ENCODE measurements around the gene PIK3IP1.

DNA sequence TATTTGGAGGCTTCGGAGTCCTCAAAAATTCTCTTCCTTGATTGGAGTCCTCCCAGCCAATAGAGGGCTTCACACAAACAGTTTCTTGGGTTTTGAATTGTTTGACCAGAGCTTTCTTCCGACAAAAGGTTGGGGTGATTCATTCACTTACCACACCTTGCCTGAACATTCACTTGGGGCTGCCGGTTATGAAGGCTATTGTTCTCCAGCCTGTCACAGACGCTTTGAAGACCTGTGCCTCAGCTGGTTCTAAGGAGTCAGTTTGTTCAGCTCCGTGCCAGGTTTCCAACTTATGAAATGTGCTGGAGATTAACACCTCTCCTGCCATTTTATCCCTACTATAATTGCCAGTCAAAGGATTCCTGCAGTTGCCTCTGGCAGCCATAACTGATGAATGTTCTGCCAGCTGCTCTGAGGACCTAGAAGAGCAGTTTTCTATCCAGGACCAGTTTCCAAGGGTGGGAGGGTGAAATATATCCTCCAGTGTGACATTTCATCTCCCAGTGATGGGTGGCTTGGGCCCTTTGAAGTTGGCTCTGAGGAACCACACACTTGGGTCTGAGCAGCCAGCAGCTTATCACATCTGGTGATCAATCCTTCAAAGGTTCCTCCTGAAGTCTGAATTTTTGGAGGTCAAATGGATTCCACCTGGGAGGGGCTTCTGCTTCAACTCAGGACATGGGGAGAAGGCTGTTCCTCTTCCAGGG lies 48.8 kb downstream of the PIK3IP1 start:
- TF ChIP-seq, protein P1, sequence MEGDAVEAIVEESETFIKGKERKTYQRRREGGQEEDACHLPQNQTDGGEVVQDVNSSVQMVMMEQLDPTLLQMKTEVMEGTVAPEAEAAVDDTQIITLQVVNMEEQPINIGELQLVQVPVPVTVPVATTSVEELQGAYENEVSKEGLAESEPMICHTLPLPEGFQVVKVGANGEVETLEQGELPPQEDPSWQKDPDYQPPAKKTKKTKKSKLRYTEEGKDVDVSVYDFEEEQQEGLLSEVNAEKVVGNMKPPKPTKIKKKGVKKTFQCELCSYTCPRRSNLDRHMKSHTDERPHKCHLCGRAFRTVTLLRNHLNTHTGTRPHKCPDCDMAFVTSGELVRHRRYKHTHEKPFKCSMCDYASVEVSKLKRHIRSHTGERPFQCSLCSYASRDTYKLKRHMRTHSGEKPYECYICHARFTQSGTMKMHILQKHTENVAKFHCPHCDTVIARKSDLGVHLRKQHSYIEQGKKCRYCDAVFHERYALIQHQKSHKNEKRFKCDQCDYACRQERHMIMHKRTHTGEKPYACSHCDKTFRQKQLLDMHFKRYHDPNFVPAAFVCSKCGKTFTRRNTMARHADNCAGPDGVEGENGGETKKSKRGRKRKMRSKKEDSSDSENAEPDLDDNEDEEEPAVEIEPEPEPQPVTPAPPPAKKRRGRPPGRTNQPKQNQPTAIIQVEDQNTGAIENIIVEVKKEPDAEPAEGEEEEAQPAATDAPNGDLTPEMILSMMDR (IDR thresholded peaks at IDR 0.05 in 8 of 11, conservative IDR thresholded peaks at IDR 0.05 in 3 of 11), result no peak
- TF ChIP-seq POLR2A (IDR thresholded peaks at IDR 0.05), result no peak
- TF ChIP-seq POLR2AphosphoS5 (IDR thresholded peaks at IDR 0.05), result no peak

Data from spleen (tissue), 7 donors.